Liver (tissue), 3 donors: ENCODE data around the gene CDCA8.

Source experiments
- FOXA2 ChIP-seq: IDR thresholded peaks from 2 replicates; pipeline ENCODE4 v1.6.1; 2016; ENCODE audit warnings: antibody characterized with exemption
- GABPA ChIP-seq, 2 donors: IDR thresholded peaks in 1 of 2; conservative IDR thresholded peaks in 1 of 2; 2 replicates each; pipeline ENCODE4 v1.6.1; 2016; ENCODE audit warnings: antibody characterized with exemption in 2 of 2, mild to moderate bottlenecking in 1 of 2, moderate library complexity in 1 of 2
- TAF1 ChIP-seq: conservative IDR thresholded peaks from 2 replicates; pipeline ENCODE4 v1.6.1; 2016; ENCODE audit warnings: antibody characterized with exemption, mild to moderate bottlenecking
- TF ChIP-seq, protein P1 (sequence below): fragments of 150-350 bp; IDR thresholded peaks from 2 replicates; pipeline ENCODE4 v1.5.1; 2017; ENCODE audit warnings: improper control_type of control experiment, low read depth, low read length; ENCODE audit not compliant: missing input control
- TF ChIP-seq, protein P2 (sequence below): IDR thresholded peaks from 2 replicates; pipeline ENCODE4 v1.6.1; 2016; ENCODE audit warnings: antibody characterized with exemption, mild to moderate bottlenecking
- TF ChIP-seq, protein P3 (sequence below): IDR thresholded peaks from 2 replicates; pipeline ENCODE4 v1.6.1; 2016; ENCODE audit warnings: antibody characterized with exemption
- donor health status: healthy.
- donor health status: healthy.

DNA sequence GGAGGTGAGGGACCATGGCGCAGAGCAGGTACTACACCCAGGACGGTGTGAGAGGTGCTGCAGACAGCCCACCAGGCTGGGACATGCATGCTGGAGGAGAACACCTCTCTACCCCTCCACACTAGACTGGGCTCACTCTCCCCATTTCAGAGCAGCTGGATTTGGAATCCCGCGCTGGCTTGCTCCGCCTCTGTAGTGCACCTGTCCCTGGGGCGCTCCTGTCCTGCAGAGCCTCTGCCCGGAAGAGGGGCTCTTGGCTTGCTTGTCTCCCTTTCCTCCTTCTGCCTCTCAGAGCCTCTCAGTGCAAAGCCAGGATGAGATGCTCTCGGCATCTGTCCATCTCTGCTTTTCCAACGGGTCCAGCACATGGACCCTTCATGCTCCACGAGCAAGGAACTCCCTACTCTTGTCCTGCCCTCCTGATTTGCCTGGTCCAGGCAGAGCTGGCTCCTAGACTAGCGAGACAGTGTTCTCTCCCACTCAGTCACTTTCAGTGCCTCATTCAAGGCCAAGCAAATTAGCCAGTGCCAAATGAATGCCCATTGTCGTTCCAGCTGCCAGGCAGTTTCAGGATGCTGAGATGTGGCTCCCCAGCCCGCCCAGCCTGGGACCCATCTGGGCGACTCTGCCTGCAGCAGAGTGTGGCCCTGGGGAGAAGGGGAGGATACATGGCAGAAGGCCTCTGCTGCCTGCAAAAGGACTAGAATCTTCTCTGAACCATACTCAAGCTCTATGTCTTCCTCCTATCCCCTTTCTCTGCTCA is 33.7 kb downstream of the CDCA8 start:
- no peak for TF ChIP-seq TAF1
- TF ChIP-seq, protein P1, sequence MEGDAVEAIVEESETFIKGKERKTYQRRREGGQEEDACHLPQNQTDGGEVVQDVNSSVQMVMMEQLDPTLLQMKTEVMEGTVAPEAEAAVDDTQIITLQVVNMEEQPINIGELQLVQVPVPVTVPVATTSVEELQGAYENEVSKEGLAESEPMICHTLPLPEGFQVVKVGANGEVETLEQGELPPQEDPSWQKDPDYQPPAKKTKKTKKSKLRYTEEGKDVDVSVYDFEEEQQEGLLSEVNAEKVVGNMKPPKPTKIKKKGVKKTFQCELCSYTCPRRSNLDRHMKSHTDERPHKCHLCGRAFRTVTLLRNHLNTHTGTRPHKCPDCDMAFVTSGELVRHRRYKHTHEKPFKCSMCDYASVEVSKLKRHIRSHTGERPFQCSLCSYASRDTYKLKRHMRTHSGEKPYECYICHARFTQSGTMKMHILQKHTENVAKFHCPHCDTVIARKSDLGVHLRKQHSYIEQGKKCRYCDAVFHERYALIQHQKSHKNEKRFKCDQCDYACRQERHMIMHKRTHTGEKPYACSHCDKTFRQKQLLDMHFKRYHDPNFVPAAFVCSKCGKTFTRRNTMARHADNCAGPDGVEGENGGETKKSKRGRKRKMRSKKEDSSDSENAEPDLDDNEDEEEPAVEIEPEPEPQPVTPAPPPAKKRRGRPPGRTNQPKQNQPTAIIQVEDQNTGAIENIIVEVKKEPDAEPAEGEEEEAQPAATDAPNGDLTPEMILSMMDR: no peak
- TF ChIP-seq, protein P2, sequence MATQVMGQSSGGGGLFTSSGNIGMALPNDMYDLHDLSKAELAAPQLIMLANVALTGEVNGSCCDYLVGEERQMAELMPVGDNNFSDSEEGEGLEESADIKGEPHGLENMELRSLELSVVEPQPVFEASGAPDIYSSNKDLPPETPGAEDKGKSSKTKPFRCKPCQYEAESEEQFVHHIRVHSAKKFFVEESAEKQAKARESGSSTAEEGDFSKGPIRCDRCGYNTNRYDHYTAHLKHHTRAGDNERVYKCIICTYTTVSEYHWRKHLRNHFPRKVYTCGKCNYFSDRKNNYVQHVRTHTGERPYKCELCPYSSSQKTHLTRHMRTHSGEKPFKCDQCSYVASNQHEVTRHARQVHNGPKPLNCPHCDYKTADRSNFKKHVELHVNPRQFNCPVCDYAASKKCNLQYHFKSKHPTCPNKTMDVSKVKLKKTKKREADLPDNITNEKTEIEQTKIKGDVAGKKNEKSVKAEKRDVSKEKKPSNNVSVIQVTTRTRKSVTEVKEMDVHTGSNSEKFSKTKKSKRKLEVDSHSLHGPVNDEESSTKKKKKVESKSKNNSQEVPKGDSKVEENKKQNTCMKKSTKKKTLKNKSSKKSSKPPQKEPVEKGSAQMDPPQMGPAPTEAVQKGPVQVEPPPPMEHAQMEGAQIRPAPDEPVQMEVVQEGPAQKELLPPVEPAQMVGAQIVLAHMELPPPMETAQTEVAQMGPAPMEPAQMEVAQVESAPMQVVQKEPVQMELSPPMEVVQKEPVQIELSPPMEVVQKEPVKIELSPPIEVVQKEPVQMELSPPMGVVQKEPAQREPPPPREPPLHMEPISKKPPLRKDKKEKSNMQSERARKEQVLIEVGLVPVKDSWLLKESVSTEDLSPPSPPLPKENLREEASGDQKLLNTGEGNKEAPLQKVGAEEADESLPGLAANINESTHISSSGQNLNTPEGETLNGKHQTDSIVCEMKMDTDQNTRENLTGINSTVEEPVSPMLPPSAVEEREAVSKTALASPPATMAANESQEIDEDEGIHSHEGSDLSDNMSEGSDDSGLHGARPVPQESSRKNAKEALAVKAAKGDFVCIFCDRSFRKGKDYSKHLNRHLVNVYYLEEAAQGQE: no peak
- no peak for TF ChIP-seq FOXA2
- TF ChIP-seq, protein P3, sequence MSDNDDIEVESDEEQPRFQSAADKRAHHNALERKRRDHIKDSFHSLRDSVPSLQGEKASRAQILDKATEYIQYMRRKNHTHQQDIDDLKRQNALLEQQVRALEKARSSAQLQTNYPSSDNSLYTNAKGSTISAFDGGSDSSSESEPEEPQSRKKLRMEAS: no peak
- no peak for TF ChIP-seq GABPA (IDR thresholded peaks at IDR 0.05 in 1 of 2, conservative IDR thresholded peaks at IDR 0.05 in 1 of 2)
